Pulmonary artery endothelial cell (primary cell): ENCODE data around the gene NOTO. TPM values are rescaled to one million over a fixed set of nuclear protein-coding genes. Genes with fewer than 3 reads are reported as not detected.

Experiments
- DNase-seq: peaks from one replicate; pipeline ENCODE4 v3.0.0-alpha.2; 2011; ENCODE audit warnings: low read depth, low spot score
- total RNA-seq: library from RNA; depleted of rRNA; stranded (reverse); fragments of >200 nt; gene quantifications from 2 replicates; pipeline ENCODE4 v1.2.3, GENCODE V29; 2014

Gene NOTO
- total RNA-seq, 1 donor from 2014 or later, result not detected

- no peak for DNase-seq
Measured at GRCh38 chr2:73257425-73258125, 55.2 kb downstream of the NOTO start.

GRCh38 chr2:73258186-73258912 is 56.0 kb downstream of the NOTO start:
- no peak for DNase-seq

GRCh38 chr2:73258913-73259215 is 56.5 kb downstream of the NOTO start:
- no peak for DNase-seq

GRCh38 chr2:73259276-73259675 is 56.9 kb downstream of the NOTO start:
- DNase-seq, result no peak

- DNase-seq, result no peak
Measured at GRCh38 chr2:73259704-73260337, 57.4 kb downstream of the NOTO start.

- DNase-seq, result peak; percentile 26
Measured at GRCh38 chr2:73260338-73260984, 58.1 kb downstream of the NOTO start.

Other genes starting within 250 kb of the NOTO start
- 11.1 and 16.1 TPM in 2 replicates for gene SFXN5, start 130.9 kb upstream of the NOTO start, total RNA-seq
- gene RAB11FIP5, start 89.6 kb upstream of the NOTO start, total RNA-seq, result 47.2 and 50.2 TPM in 2 replicates
- gene SMYD5, start 11.7 kb downstream of the NOTO start, total RNA-seq, result 15.0 and 19.8 TPM in 2 replicates
- 19.7 and 29.4 TPM in 2 replicates for gene PRADC1, start 30.7 kb downstream of the NOTO start, total RNA-seq
- gene CCT7, start 31.7 kb downstream of the NOTO start, total RNA-seq, result 655 and 716 TPM in 2 replicates
- gene FBXO41, start 81.9 kb downstream of the NOTO start, total RNA-seq, result 0.56 and 0.66 TPM in 2 replicates
- gene EGR4, start 91.0 kb downstream of the NOTO start, total RNA-seq, result not detected in 2 replicates
- 7.3 and 12.1 TPM in 2 replicates for gene ALMS1, start 183.3 kb downstream of the NOTO start, total RNA-seq